Activated effector memory CD4-positive, alpha-beta T cell treated with Interleukin-2 at 50 U/mL for 16 hours (primary cell): ENCODE measurements around the gene HOXB6.

Experiments
- DNase-seq: peaks from one replicate; pipeline ENCODE4 v3.0.0-alpha.2; 2020

Gene HOXB6

GRCh38 chr17:48604770-48605329 lies at the start of gene HOXB6:
Gene HOXB6 (minus strand): TSS chr17:48604986. CDS start chr17:48598150, 6,836 bp downstream.
- DNase-seq, result no peak

- no peak for DNase-seq
Measured at GRCh38 chr17:48649741-48650140, 45.0 kb upstream of the HOXB6 start.

- DNase-seq, result no peak
Measured at GRCh38 chr17:48647963-48648245, 43.1 kb upstream of the HOXB6 start.

- DNase-seq, result no peak
Measured at GRCh38 chr17:48647103-48647962, 42.5 kb upstream of the HOXB6 start.

- DNase-seq, result no peak
Measured at GRCh38 chr17:48646183-48647102, 41.7 kb upstream of the HOXB6 start.

- no peak for DNase-seq
Measured at GRCh38 chr17:48645639-48646182, 40.9 kb upstream of the HOXB6 start.

- no peak for DNase-seq
Measured at GRCh38 chr17:48644910-48645557, 40.2 kb upstream of the HOXB6 start.

- no peak for DNase-seq
Measured at GRCh38 chr17:48644159-48644558, 39.4 kb upstream of the HOXB6 start.

GRCh38 chr17:48643697-48644012 lies 38.9 kb upstream of the HOXB6 start:
- DNase-seq, result no peak

GRCh38 chr17:48642843-48643696 lies 38.3 kb upstream of the HOXB6 start:
- no peak for DNase-seq

- no peak for DNase-seq
Measured at GRCh38 chr17:48642059-48642842, 37.5 kb upstream of the HOXB6 start.

- no peak for DNase-seq
Measured at GRCh38 chr17:48641541-48642058, 36.8 kb upstream of the HOXB6 start.

- DNase-seq, result no peak
Measured at GRCh38 chr17:48640858-48641180, 36.0 kb upstream of the HOXB6 start.

GRCh38 chr17:48639982-48640857 lies 35.4 kb upstream of the HOXB6 start:
- DNase-seq, result no peak

GRCh38 chr17:48639136-48639535 lies 34.4 kb upstream of the HOXB6 start:
- no peak for DNase-seq

GRCh38 chr17:48637323-48638260 lies 32.8 kb upstream of the HOXB6 start:
- DNase-seq, result no peak

GRCh38 chr17:48636177-48637018 lies 31.6 kb upstream of the HOXB6 start:
- peak; percentile 40 for DNase-seq
